Posterior vena cava (tissue), 2 donors: ENCODE data around the gene TIE1. TPM values are rescaled to one million over a fixed set of nuclear protein-coding genes. Genes with fewer than 3 reads are reported as not detected.

Experiments used
- DNase-seq: peaks from one replicate; pipeline ENCODE4 v3.0.0-alpha.2; 2020; ENCODE audit warnings: low spot score
- intact Hi-C, 2 donors: fragments of 100-400 bp; cut with DNase I; formaldehyde crosslinking; loops; one replicate each; pipeline versions ENCODE4 v1.14.1 to v1.14.2; 2022 to 2023
- total RNA-seq, 2 donors: library from RNA; stranded (reverse); fragmentation: NEBNext Ultra II Directional; extraction: Animal tissue kit (Norgen Biotek cat#: 25700); gene quantifications; one replicate each; pipeline ENCODE4 v1.2.1, GENCODE V29; 2021
- donor health status: DM: yes; HTN: yes; CAD: no.
- donor health status: DM: yes; HTN: yes; CAD: no.

The TIE1 gene
- total RNA-seq, 2 donors from 2014 or later, result 32.5 to 46.6 TPM

GRCh38 chr1:43349594-43350306, 49.0 kb downstream of the TIE1 start:
- DNase-seq, result no peak
- intact Hi-C loops, result no loop called here

GRCh38 chr1:43350976-43351375, 50.2 kb downstream of the TIE1 start:
- intact Hi-C loops, result no loop called here
- no peak for DNase-seq

- intact Hi-C loops, result no loop called here
- no peak for DNase-seq
Measured at GRCh38 chr1:43351421-43352350, 50.9 kb downstream of the TIE1 start.

- DNase-seq, result no peak
- intact Hi-C loops, result no loop called here
Measured at GRCh38 chr1:43352351-43352705, 51.5 kb downstream of the TIE1 start.

GRCh38 chr1:43352881-43353280, 52.1 kb downstream of the TIE1 start:
- DNase-seq, result no peak
- intact Hi-C loops, result no loop called here

GRCh38 chr1:43354471-43354870, 53.7 kb downstream of the TIE1 start:
- intact Hi-C loops, result no loop called here
- DNase-seq, result no peak

- intact Hi-C loops, result no loop called here
- DNase-seq, result no peak
Measured at GRCh38 chr1:43354936-43355335, 54.2 kb downstream of the TIE1 start.

GRCh38 chr1:43357251-43357650, 56.5 kb downstream of the TIE1 start:
- intact Hi-C loops, result no loop called here
- DNase-seq, result no peak

- intact Hi-C loops, result no loop called here
- DNase-seq, result no peak
Measured at GRCh38 chr1:43358121-43358745, 57.5 kb downstream of the TIE1 start.

- intact Hi-C loops, result no loop called here
- peak; percentile 100 for DNase-seq
Measured at GRCh38 chr1:43358746-43359693, 58.2 kb downstream of the TIE1 start, which contains the start of gene CDC20. TSS of gene CDC20 (plus strand) at chr1:43358981. CDS start at chr1:43359216, 235 bp downstream.

- intact Hi-C loops, result no loop called here
- DNase-seq, result no peak
Measured at GRCh38 chr1:43359696-43360095, 58.9 kb downstream of the TIE1 start.

- no peak for DNase-seq
- intact Hi-C loops, result no loop called here
Measured at GRCh38 chr1:43360616-43361015, 59.8 kb downstream of the TIE1 start.

- DNase-seq, result no peak
- intact Hi-C loops, result no loop called here
Measured at GRCh38 chr1:43363283-43363934, 62.6 kb downstream of the TIE1 start.

- intact Hi-C loops, result no loop called here
- no peak for DNase-seq
Measured at GRCh38 chr1:43363935-43364525, 63.2 kb downstream of the TIE1 start.

GRCh38 chr1:43365678-43366077, 64.9 kb downstream of the TIE1 start:
- intact Hi-C loops, result no loop called here
- no peak for DNase-seq

GRCh38 chr1:43366179-43366578, 65.4 kb downstream of the TIE1 start:
- DNase-seq, result no peak
- intact Hi-C loops, result no loop called here

GRCh38 chr1:43366601-43367025, 65.8 kb downstream of the TIE1 start:
- DNase-seq, result no peak
- intact Hi-C loops, result no loop called here
